ENCODE data around the gene UQCR11.
"Not testable (repeated sequence)": the region's sequence is repeated elsewhere in the genome, so short reads cannot be mapped to it uniquely, and the experiment has no call there.

The UQCR11 gene

DNA sequence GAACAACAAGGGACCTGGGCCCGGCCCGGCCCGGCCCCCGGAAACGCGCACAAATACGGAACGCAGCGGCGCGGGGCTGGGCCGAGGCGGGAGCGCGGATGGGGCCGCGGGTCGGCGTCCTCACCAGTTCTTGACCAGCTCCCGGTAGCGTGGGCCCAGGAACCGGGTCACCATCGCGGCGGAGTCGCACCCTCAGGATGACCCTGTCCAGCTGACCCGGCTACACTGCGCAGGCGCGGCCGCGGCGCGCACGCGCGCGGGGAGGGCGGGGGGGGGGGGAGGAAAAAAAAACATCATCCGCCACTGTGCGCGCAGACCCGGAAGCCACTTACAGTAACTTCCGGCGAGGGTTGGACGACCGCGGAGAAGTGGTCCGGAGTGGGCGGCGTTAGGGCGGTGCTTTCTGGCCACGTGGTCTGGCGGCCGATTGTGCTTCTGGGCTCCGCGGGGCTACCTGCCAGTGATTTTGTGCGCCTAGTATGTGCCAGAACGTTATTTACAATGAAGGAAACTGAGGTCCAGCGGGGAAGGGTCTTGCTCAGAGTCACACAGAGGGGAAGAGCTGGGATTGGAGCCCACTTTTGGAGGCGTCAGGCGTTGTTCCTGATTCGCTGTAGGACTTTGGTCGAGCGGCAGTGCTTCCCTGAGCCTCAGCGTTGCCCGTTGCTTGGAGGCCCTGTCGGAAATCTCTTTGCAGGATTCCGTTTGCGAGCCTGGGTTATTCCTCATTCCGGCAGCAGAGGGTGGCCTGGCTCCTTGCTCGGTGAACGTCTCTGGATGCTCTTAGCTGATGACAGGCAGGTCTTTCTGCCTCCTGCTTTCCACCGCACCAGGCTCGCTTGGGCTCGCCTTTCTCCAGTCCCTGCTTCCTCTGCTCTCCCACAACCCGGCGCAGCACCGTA is at the start of gene UQCR11:
Gene UQCR11, minus strand, starts transcription at position 227 of the 902 bp plus-strand sequence. Its CDS starts 53 bp downstream, at position 174.
- peak; percentile 96 for DNase-seq

DNA sequence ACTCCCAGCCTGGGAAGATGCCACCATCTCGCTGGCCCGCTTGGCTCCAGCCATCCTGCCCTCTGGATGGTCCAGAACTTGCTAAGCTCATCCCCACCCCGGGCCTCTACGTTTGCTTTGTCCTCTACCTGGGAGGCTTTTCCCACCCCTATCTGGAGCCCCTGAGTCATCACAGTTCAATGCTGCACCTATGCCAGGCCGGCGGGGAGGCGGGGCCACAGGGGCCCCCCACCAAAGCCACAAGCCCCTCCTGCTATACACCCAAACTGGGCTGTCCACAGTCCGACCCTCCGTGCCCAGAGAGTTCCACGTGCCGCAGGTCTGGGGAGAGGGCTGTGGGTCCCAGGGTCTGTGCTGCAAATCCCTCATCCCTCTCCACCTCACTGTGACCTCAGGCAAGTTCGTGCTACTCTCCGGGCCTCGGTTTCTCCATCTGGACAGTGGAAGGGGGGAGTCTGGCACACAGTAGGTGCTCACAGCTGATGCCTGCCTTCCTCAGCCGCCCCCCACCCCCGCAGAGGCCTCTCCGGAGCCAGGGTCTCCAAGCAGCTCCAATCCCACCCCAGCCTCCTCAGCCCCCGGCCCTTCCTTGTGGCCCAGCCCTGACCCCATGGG is 49.0 kb upstream of the UQCR11 start:
- no peak for DNase-seq

DNA sequence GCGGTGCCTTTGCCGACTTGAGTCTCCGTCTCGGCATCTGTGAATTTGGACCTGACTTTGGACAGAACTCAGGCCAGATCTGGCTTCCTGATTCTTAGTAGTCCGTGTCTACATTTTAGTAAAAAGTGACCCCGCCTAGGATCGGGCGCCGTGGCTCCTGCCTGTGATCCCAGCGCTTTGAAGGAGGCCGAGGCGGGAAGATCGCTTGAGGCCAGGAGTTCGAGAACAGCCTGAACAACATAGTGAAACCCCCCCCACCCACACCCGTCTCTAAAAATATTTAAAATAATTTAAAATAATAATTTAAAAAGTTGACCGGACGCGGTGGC is 48.0 kb upstream of the UQCR11 start:
- no peak for DNase-seq

DNA sequence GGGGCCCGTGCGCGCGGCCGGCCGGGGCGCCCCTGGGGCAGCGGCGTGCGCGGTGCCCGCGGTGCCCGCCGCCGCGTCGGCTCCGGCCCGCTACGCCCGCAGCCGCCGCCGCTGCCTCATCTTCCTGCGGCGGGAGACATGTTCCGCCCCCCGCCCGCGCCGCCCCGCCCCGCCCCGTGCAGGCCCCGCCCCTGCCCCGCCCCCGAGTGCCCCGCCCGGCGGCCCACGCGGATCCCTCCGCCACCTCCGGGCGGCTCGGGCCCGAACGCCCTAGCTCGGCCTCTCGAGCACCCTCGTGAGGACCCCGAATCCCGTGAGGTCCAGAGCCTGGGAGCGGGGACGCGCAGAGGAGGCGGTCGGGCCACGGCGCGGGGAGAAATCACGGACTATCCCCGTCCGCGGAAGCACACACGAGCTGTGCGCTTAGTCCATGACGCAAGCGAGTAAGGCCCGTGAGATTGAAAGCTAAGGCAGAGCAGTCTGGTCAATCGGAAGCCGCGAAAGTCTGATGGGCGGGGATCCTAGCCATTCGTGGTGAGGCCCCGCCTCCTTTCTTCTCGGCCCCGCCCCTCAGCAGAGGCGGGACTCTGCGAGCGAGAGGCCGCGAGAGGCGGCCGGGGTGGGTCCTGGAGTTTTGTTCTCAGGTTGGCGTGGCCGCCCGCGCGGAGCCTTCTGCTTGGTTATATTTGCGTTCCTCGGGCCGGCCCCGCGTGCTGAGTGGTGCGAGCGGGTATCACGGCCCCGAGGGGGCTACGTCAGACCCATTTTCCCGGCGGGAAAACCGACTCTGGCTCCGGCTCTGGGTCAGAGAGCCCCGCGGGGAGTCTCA is 47.4 kb upstream of the UQCR11 start, which contains the start of gene TCF3:
Gene TCF3, minus strand, starts transcription at position 145 of the 829 bp plus-strand sequence. CDS start 2,367 bp downstream, outside the sequence.
- peak; percentile 99 for DNase-seq

DNA sequence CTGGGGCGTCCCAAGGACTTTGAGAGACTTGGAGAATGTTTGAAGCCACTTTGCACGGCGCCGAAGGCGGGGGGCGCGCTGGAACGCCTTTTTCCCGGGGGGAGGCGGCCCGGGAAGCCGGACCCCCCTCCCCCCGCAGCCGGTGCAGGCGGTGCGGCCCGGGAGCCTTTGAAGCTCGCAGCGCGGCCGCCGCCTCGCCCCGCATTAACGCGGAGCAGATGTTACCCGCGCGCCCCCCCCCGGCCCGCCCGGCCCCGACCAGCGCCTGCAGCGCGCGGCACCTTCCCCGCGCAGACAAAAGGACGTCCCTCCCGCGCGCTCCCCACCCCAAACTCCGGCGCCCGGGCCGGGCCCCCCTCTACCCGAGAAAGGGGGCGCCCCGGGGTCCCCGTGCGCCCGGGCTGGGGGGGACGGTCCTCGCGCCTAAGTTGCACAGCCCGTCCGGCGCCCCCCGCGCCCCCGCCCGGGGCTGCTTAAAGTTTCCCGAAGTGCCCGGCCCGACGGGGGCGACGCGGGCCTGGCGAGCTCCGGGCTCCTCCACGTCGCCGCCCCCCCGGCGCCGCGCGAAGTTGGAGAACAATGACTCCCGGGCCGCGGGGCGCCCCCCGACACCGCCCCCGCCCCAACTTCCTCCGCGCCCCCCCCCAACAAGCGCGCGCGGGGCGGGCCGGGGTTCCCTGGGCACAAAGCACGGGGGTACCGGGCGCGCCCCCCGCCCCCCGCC is 46.5 kb upstream of the UQCR11 start:
- DNase-seq = peak; percentile 48

DNA sequence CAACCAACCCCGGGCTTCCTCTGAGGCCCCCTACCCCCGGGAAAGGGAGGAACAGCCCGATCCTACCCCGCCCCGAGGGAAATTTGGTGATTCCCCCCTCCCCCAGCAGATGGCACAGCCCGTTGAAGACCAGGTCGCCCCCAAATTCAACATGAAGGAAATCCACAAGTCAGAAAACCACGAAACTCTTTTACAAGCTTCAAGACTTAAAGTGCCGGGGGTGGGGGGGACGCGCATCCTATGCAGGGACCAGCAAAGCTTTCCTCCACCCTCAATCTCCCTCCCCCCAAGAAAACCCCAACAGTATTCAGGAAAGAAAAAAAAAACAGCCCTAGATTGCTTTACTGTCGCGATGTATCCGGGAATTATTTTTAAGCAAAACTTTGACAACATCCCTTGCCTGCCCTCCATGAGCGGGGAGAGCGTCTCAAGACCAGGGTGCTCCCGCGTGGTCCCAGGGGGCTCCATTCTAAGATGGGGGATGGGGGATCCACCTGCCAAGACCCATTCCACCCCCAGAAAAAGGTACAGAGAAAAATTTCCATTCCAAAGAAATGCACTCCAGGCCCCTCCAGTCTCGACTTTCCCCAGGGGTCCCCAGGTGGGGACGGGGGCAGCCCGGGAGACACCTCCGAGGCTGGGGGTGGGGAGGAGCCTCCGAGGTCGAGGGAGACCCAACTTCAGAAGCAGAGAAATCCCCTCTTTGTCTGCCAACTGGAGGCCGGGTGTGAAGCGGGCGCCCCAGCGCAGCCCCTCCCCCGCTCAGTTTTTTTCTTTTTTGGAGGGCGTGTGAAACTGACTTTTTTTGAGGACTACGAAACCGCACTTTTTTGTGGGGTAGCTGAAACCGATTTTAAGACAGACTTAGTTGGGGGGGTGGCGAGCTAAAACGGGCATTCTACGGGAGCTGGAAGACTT is 45.6 kb upstream of the UQCR11 start:
- peak; percentile 34 for DNase-seq

DNA sequence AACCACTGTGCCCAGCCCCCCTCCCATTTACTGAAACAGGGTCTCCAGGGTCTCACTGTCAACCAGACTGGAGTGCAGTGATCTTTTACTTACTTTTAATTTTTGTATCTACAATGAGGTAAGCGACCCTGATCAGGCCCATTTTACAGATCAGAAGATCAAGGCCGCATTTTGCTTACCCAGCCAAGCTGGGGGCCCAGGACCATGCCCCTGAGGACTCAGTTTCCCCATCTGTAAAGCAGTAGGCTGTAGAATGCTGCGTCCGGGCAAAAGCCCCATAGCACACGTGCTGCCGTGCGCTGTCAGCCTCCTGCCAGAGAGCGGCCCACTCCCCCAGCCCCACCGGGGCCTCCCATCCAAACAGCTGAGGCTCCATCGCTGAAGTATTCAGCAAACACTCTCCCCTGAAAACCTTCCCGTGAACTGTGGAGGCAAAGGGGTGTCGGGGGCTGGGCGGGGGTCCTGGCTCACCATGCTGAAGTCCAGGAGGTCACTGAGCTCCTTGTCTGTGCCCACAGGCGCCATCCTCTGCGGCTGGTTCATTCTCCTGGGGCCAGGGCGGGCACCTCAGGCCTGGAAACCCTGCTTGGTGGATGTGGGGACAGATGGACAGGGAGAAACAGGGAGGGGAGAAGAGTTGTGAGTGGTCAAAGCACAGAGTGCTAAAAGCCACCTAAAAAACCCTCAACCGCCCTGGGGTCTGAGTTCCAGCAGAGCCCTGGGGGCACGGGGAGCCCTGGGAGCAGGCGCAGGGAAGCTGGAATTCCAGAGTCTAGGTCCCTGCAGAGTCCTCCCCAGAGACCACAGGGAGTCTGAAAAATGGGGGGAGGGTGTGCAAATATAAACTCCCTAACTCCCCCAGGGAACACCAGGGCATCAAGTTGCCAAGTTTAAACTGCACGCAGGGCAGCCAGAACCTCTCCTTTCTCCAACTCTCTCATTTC is 44.7 kb upstream of the UQCR11 start:
- DNase-seq = no peak

DNA sequence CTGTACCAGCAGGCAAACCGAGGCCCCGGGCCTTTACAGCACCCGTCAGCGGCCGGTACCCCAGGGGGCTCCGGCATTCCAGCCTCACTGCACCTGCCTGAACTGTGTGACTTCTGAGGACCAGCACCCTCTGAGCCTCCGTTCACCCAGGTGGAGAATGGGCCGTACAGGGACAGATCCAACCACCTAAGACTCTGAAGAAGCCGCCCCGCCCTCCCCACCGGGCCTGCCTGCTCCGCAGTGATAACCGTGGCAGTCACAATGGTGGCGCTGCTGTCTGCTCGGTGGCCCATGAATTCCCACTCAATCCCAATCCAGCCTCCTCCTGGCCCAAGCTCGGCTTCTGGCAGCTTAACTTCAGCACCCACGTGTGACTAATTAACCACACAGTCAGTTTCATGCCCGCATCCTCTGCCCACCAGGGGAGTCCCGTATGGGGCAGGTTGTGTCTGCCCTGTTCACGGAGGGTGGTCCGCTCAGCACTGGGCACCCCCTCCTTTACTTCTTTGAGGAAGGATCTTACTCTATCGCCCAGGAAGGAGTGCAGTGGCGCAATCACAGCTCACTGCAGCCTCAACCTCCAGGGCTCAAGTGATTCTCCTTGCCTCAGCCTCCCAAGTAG is 43.8 kb upstream of the UQCR11 start:
- no peak for DNase-seq

DNA sequence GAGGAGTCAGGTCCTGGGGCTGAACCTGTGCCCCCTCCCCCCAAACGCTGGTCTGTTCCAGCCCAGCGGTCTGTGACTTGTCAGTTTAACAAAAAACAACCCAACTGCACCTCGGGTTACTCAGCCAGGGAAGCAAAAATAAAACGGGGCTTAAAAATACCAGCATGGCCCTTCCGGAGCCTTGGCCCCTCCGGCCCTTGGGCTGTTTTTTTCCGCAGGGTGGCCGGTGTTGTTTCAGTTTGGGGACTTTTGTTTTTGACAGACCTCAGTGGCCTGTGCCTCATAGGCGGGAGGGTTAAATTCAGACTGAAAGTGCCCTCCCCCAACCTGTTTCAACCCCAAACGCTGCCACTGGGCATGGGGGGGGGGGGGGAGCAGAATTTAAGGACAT is 43.2 kb upstream of the UQCR11 start:
- DNase-seq = no peak

DNA sequence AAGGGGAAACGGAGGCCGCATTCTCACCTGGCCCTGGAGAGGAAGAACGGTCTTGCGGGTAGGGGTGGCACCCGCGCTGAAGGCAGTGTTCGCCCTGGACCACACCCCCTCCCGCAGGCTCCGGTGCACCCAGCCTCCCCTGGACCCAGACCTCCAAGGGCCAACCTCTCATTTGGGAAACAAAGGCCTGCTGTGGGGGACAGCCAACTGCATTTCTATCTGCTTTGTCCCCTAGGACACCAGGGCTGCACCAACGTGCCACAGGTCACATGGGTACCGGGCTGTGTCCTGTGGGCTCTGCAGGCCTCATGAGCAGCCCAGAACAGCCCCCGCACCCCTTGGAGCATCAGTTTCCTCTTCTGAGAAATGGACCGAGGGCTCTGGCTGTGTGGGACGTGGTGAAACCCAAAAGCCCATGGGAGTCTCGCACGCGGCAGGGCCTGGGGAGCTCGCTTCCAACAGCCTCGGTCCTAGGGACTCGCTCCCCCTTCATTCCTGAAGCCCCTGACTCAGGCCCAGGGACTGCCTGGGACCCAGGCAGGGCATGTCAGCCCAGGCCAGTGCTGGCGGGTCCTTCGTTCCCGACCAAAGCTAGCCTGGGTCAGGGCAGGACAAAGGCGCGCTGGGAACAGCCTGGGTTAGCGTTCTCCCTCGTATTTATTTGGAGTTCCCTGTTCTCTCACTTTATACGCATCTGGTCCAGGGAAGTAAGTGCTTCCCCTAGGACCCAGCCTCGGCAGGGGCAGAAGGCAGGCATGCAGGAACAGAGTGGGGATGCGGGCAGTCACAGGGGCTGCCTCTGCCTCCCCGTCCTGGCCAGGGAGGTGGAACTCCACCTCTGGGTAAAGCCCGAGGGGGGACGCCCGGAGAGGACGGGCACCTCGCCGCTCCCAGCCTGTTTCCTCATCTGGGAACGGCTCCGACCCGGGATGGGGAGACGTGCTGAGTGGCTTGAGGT is 42.5 kb upstream of the UQCR11 start:
- DNase-seq = no peak

DNA sequence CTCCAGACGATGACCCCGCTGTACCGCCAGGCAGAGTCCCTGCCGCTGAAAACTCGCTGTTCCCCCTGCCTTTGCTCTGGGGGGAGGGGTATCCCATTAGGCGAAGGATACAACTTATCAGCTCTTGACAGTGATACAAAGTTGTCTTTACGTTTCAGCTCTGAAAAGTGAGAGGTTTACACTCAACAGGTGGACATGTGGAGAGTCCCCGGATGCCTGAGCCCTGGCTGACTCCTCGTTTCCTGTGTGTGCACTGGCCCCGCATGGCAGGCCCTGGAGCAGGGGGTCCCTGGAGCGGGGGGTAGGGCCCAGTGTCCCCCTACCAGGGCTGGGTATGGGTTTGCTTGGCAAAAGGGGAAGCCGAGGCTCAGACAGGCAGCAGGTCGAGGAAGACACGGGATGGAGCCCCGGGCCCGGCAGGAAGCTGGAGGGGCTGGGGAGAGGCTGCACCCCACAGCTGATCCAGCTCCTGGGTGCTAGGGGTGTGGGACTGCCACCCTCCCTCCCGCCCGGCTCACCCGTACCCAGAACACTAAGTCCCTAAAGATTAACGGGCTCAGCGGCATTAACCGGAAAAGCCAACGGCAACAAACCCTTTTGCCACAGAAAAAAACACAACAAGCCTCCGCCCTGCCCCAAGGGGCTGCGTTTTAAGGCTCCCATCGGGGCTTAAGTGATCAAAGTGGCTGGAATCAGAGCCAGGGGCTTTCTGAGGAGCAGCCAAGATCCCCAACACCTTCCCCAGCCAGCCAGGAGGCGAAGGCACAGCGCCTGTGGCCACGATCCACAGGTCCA is 41.6 kb upstream of the UQCR11 start:
- DNase-seq = no peak

DNA sequence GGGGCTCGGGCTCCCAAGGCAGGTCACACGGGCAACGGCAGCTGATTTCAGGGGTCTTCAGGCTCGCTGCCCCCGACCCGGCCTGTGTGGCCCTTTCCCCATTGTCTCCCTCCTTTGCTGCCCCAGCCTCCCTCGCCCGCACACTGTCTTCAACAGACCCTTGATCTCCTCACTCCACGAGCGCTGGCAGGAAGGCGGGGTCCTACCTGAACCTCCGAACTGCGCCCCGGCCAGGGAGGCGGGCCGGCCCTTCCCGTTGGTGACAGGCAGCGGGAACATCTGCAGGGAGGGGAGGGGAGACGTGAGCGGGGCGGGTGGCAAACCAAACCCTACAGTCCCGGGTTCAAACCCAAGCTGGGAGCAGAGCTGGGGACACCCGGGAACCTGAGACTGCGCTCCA is 40.9 kb upstream of the UQCR11 start:
- no peak for DNase-seq

DNA sequence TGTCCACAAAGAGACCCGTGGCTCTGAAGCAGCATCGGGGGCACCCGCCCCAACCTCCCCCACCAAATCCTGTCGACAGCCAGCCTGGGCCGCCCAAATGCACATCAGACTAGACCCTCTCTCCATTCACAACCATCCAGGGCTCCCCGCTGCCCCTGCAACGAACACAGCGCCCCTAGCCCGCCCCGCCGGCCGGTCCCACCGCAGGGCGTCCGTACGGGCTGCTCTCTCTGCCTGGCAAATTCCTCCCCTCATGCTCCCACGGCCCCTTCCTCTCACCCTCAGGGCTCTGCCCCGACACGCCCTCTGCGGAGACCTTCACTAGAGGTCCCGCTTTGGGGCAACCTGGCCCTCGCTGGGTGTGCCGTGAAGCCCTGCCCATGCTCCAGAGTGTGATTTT is 40.0 kb upstream of the UQCR11 start:
- no peak for DNase-seq

DNA sequence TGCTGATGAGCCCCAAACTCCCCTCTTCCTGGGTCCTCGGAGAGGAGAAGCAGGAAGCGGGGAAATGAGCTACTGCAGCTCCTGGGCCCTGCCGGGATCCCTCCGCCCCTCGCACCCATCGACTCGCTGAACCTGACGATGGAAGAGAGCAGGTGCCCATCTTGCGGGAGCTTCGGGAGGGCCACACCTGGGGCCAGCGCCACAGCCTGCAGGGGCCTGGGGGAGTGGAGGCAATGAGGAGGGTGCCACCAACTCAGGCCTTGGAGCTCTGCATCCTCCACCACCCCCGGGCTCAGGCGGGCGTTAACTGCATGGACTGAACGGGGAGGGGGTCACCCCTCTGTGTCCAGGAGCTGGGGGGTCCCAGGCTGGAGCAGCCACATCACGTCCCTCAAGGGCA is 38.8 kb upstream of the UQCR11 start:
- DNase-seq = no peak

DNA sequence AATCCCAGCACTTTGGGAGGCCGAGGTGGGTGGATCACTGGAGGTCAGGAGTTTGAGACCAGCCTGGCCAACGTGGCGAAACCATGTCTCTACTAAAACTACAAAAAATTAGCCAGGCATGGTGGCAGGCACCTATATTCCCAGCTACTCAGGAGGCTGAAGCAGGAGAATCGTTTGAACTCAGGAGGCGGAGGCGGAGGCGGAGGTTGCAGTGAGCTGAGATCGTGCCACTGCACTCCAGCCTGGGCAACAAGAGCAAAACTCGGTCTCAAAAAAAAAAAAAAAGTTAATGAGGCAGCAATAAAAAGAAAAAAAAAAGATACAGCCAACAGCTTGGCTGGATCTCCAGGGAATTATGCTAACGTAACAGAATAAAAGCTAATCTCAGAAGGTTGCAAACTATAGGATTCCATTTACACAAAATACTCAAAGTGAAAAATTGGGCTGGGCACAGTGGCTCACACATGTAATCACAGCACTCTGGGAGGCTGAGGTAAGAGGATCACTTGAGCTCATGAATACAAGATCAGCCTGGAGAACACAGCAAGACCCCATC is 35.7 kb upstream of the UQCR11 start:
- DNase-seq = not testable (repeated sequence)

DNA sequence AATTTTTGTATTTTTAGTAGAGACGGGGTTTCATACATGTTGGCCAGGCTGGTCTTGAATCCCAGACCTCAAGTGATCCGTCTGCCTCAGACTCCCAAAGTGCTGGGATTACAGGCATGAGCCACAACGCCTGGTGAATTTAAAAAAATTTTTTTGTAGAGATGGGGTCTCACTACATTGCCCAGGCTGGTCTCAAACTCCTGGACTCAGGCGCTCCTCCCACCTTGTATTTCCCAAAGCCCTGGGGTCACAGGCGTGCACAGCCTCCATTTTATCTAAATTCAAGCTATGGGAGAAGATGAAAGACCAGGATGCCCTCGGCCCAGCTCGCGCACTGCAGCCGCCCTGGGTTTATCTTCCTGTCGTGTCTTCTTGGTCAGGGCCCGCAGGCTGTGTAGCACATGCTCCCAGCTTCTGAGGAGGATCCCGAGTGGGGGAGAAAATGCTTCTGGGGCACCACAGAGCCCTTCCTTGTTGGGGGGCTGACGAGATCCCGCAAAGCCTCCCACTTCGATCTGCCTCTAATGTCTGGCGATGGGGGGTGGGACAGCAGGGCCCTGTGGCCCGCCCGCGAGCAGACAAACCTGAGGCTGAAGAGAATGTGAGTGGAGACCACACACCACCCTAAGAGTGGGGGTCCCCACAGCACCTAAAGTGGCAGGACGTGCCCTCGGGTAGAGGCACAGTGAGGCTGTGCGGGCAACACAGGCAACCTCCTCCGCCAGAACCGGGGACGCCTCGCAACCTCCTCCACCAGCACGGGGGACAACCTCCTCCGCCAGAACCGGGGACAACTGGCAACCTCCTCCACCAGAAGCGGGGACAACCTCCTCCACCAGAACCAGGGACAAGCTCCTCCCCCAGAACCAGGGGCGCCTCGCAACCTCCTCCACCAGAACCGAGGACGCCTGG is 31.3 kb upstream of the UQCR11 start:
- no peak for DNase-seq

DNA sequence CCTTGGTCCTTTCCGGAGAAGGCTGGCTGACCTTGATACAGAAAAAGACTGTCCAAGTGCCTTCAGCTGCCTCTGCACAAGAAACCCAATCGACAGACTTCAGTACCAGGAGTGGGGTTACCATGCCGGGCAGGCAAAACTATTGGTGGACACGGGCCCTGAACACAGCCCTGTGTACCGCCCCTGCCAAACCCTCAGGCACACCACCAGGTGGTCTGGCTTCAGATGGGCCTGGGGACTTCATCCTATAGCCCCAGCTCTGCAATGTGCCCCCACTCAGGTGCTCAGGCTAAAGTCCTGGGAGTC is 29.6 kb upstream of the UQCR11 start:
- DNase-seq = no peak
